Activated CD8-positive, alpha-beta memory T cell treated with anti-CD3 and anti-CD28 coated beads for 36 hours (primary cell): ENCODE results near the gene UNG. TPM values are rescaled to one million over a fixed set of nuclear protein-coding genes. Genes with fewer than 3 reads are reported as not detected.

ENCODE experiments used
- CTCF ChIA-PET: fragments of 350-600 bp; sonication (Branson Sonifier 250); formaldehyde crosslinking; loops from one replicate; lab custom pipeline; 2021; ENCODE audit warnings: antibody characterized with exemption; lab: Charles Lee
- POLR2A ChIA-PET: fragments of 350-600 bp; sonication (Branson Sonifier 250); formaldehyde crosslinking; loops from one replicate; lab custom pipeline; 2021; ENCODE audit warnings: antibody characterized with exemption; lab: Charles Lee
- total RNA-seq, 2 experiments: library from RNA; stranded (reverse); gene quantifications; one replicate each; pipeline ENCODE4 v1.2.3, GENCODE V29; 2021

UNG gene
- total RNA-seq, 2 experiments from 2014 or later = 96.7 to 106 TPM

GRCh38 chr12:109085590-109085989 is 11.8 kb upstream of the UNG start:
- POLR2A ChIA-PET = no interaction called here
- CTCF ChIA-PET = interaction anchor here (0.8 kb wide), 1 partner anchor 202 kb away, joined by 3 read pairs; no protein-coding TSS in a partner anchor

- ChIA-PET CTCF (interaction anchor here (0.5 to 0.9 kb wide), 2 partner anchors 48 to 136 kb away, joined by 3 read pairs; no protein-coding TSS in a partner anchor), POLR2A (no interaction called here)
Observed at GRCh38 chr12:109087250-109087649, 10.1 kb upstream of the UNG start.

GRCh38 chr12:109088818-109089217 is 8.6 kb upstream of the UNG start:
- CTCF ChIA-PET = interaction anchor here (0.6 kb wide), 1 partner anchor 37 kb away, joined by 3 read pairs; no protein-coding TSS in a partner anchor
- POLR2A ChIA-PET = interaction anchor here (0.5 kb wide), 1 partner anchor 294 kb away, joined by 3 read pairs; no protein-coding TSS in a partner anchor

GRCh38 chr12:109089683-109090082 is 7.7 kb upstream of the UNG start:
- POLR2A ChIA-PET = no interaction called here
- CTCF ChIA-PET = no interaction called here

- ChIA-PET CTCF (interaction anchor here (0.7 to 1.5 kb wide), 10 partner anchors 23 to 585 kb away, joined by 3 to 7 read pairs (median 3); no protein-coding TSS in a partner anchor), POLR2A (interaction anchor here (0.6 to 0.9 kb wide), 3 partner anchors 37 to 532 kb away, joined by 3 read pairs; no protein-coding TSS in a partner anchor)
Observed at GRCh38 chr12:109092497-109093021, 4.8 kb upstream of the UNG start.

- ChIA-PET POLR2A (interaction anchor here (0.6 to 0.9 kb wide), 3 partner anchors 38 to 533 kb away, joined by 3 read pairs; no protein-coding TSS in a partner anchor), CTCF (interaction anchor here (0.7 to 1.5 kb wide), 9 partner anchors 24 to 585 kb away, joined by 3 to 7 read pairs (median 3); no protein-coding TSS in a partner anchor)
Observed at GRCh38 chr12:109093022-109093918, 4.1 kb upstream of the UNG start, which contains the start of gene ALKBH2. TSS of gene ALKBH2 (minus strand) at chr12:109093472. CDS start at chr12:109092786, 686 bp downstream.

- CTCF ChIA-PET = no interaction called here
Observed at GRCh38 chr12:109097140-109097434, 310 bp upstream of the UNG start.

GRCh38 chr12:109098183-109098604 is 797 bp downstream of the UNG start:
- POLR2A ChIA-PET = no interaction called here
- CTCF ChIA-PET = interaction anchor here (2.3 kb wide), 1 partner anchor 14 kb away, joined by 8 read pairs; no protein-coding TSS in a partner anchor

More at GRCh38 chr12:109097140-109097434, 310 bp upstream of the UNG start:
- POLR2A ChIA-PET = no interaction called here

- POLR2A ChIA-PET = no interaction called here
- CTCF ChIA-PET = interaction anchor here (2.3 kb wide), 1 partner anchor 13 kb away, joined by 8 read pairs; no protein-coding TSS in a partner anchor
Observed at GRCh38 chr12:109098651-109099050, 1.3 kb downstream of the UNG start.

- CTCF ChIA-PET = interaction anchor here (2.3 kb wide), 1 partner anchor 12 kb away, joined by 8 read pairs; no protein-coding TSS in a partner anchor
- POLR2A ChIA-PET = no interaction called here
Observed at GRCh38 chr12:109099431-109100020, 2.1 kb downstream of the UNG start.

GRCh38 chr12:109100741-109101140 is 3.3 kb downstream of the UNG start:
- ChIA-PET CTCF (interaction anchor here (0.6 kb wide), 1 partner anchor 204 kb away, joined by 4 read pairs; no protein-coding TSS in a partner anchor), POLR2A (no interaction called here)

- ChIA-PET CTCF (interaction anchor here (0.6 kb wide), 1 partner anchor 270 kb away, joined by 3 read pairs; no protein-coding TSS in a partner anchor), POLR2A (interaction anchor here (0.7 kb wide), 1 partner anchor 89 kb away, joined by 8 read pairs; no protein-coding TSS in a partner anchor)
Observed at GRCh38 chr12:109102491-109102890, 5.1 kb downstream of the UNG start.

- ChIA-PET CTCF (no interaction called here), POLR2A (no interaction called here)
Observed at GRCh38 chr12:109105176-109105575, 7.8 kb downstream of the UNG start.

GRCh38 chr12:109109746-109110350 is 12.5 kb downstream of the UNG start:
- POLR2A ChIA-PET = interaction anchor here (0.7 kb wide), 1 partner anchor 22 kb away, joined by 4 read pairs; no protein-coding TSS in a partner anchor
- CTCF ChIA-PET = interaction anchor here (0.7 kb wide), 1 partner anchor 274 kb away, joined by 3 read pairs; no protein-coding TSS in a partner anchor

GRCh38 chr12:109110988-109111495 is 13.6 kb downstream of the UNG start:
- CTCF ChIA-PET = interaction anchor here (0.7 kb wide), 1 partner anchor 1342 kb away, joined by 3 read pairs; no protein-coding TSS in a partner anchor
- POLR2A ChIA-PET = no interaction called here

GRCh38 chr12:109112720-109113465 is 15.5 kb downstream of the UNG start:
- CTCF ChIA-PET = interaction anchor here (0.6 to 2.2 kb wide), 8 partner anchors 49 to 495 kb away, joined by 3 to 6 read pairs (median 3); no protein-coding TSS in a partner anchor
- POLR2A ChIA-PET = interaction anchor here (0.5 to 0.6 kb wide), 2 partner anchors 42 to 485 kb away, joined by 4 to 5 read pairs; no protein-coding TSS in a partner anchor

GRCh38 chr12:109113661-109114321 is 16.4 kb downstream of the UNG start:
- ChIA-PET CTCF (interaction anchor here (1.0 to 2.2 kb wide), 2 partner anchors 10 to 280 kb away, joined by 3 to 6 read pairs; no protein-coding TSS in a partner anchor), POLR2A (interaction anchor here (0.6 kb wide), 1 partner anchor 9 kb away, joined by 20 read pairs; no protein-coding TSS in a partner anchor)
